ENCODE measurements around the gene TMC6. TPM values are rescaled to one million over a fixed set of nuclear protein-coding genes. Genes with fewer than 3 reads are reported as not detected.

Gene TMC6
- total RNA-seq, 2 donors from 2014 or later, result 143 to 149 TPM

- 81 to 82% methylated on average over 5 to 9 of the region's 9 CpGs for WGBS, 2 experiments (ENCODE audit: insufficient coverage in 1 of 2, insufficient read length in 1 of 2)
- no peaks in the 10 kb centered on the region for H3K9me3 Mint-ChIP-seq
- Histone ChIP-seq H3K9me3 (ENCODE audit: control insufficient read depth, low read length) (no peaks in the 10 kb centered on the region), H3K4me3 (ENCODE audit: low read length) (no peak overlapping the region), H3K36me3 (ENCODE audit: control insufficient read depth, insufficient read depth, low read length) (no peaks in the 10 kb centered on the region), H3K9ac (ENCODE audit: extremely low read depth, low read length, poor library complexity, severe bottlenecking) (no peak overlapping the region), H3K4me1 (ENCODE audit: control insufficient read depth, insufficient read depth, low read length) (no peaks in the 10 kb centered on the region), H3K27me3 (ENCODE audit: control insufficient read depth, insufficient read depth, low read length, poor library complexity, severe bottlenecking) (peaks cover 7% of the 10 kb centered on the region), H3K27ac (ENCODE audit: low read depth, low read length) (no peak overlapping the region)
- no peaks in the 10 kb centered on the region for H3K36me3 Mint-ChIP-seq (ENCODE audit: low read depth)
- H3K27me3 Mint-ChIP-seq (ENCODE audit: insufficient read depth), result peaks cover 24% of the 10 kb centered on the region
- H3K4me3 Mint-ChIP-seq, result no peak overlapping the region
- H3K4me1 Mint-ChIP-seq, result peaks cover 12% of the 10 kb centered on the region
- no peak overlapping the region for H3K27ac Mint-ChIP-seq
- TF ChIP-seq, protein P1, sequence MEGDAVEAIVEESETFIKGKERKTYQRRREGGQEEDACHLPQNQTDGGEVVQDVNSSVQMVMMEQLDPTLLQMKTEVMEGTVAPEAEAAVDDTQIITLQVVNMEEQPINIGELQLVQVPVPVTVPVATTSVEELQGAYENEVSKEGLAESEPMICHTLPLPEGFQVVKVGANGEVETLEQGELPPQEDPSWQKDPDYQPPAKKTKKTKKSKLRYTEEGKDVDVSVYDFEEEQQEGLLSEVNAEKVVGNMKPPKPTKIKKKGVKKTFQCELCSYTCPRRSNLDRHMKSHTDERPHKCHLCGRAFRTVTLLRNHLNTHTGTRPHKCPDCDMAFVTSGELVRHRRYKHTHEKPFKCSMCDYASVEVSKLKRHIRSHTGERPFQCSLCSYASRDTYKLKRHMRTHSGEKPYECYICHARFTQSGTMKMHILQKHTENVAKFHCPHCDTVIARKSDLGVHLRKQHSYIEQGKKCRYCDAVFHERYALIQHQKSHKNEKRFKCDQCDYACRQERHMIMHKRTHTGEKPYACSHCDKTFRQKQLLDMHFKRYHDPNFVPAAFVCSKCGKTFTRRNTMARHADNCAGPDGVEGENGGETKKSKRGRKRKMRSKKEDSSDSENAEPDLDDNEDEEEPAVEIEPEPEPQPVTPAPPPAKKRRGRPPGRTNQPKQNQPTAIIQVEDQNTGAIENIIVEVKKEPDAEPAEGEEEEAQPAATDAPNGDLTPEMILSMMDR (conservative IDR thresholded peaks at IDR 0.05), result no peak
- no peak for DNase-seq
Measured at GRCh38 chr17:78134899-78135385, 6.4 kb upstream of the TMC6 start.

- WGBS, 2 experiments (ENCODE audit: insufficient coverage in 1 of 2, insufficient read length in 1 of 2), result 61 to 64% methylated on average over 29 to 38 of the region's 39 CpGs
- Histone ChIP-seq H3K27ac (ENCODE audit: low read depth, low read length) (no peak overlapping the region), H3K9ac (ENCODE audit: extremely low read depth, low read length, poor library complexity, severe bottlenecking) (no peak overlapping the region), H3K4me3 (ENCODE audit: low read length) (no peak overlapping the region), H3K9me3 (ENCODE audit: control insufficient read depth, low read length) (no peaks in the 10 kb centered on the region), H3K36me3 (ENCODE audit: control insufficient read depth, insufficient read depth, low read length) (no peaks in the 10 kb centered on the region), H3K4me1 (ENCODE audit: control insufficient read depth, insufficient read depth, low read length) (no peaks in the 10 kb centered on the region), H3K27me3 (ENCODE audit: control insufficient read depth, insufficient read depth, low read length, poor library complexity, severe bottlenecking) (peaks cover 7% of the 10 kb centered on the region)
- Mint-ChIP-seq H3K4me1 (peaks cover 14% of the 10 kb centered on the region), H3K36me3 (ENCODE audit: low read depth) (no peaks in the 10 kb centered on the region), H3K9me3 (no peaks in the 10 kb centered on the region), H3K27ac (no peak overlapping the region), H3K27me3 (ENCODE audit: insufficient read depth) (peaks cover 24% of the 10 kb centered on the region), H3K4me3 (no peak overlapping the region)
- peak; percentile 98 for DNase-seq
- TF ChIP-seq, protein P1 (conservative IDR thresholded peaks at IDR 0.05), result peak; percentile 77
Measured at GRCh38 chr17:78133971-78134898, 5.7 kb upstream of the TMC6 start.

- H3K27ac Mint-ChIP-seq, result no peak overlapping the region
- peaks cover 7% of the 10 kb centered on the region for H3K27me3 ChIP-seq (ENCODE audit: control insufficient read depth, insufficient read depth, low read length, poor library complexity, severe bottlenecking)
- 92 to 93% methylated on average over 17 to 30 of the region's 30 CpGs for WGBS, 2 experiments (ENCODE audit: insufficient coverage in 1 of 2, insufficient read length in 1 of 2)
Measured at GRCh38 chr17:78133179-78133951, 4.8 kb upstream of the TMC6 start.

More at GRCh38 chr17:78133179-78133951, 4.8 kb upstream of the TMC6 start:
- DNase-seq, result peak; percentile 64
- no peaks in the 10 kb centered on the region for H3K9me3 ChIP-seq (ENCODE audit: control insufficient read depth, low read length)
- H3K4me1 Mint-ChIP-seq, result peaks cover 16% of the 10 kb centered on the region
- peaks cover 24% of the 10 kb centered on the region for H3K27me3 Mint-ChIP-seq (ENCODE audit: insufficient read depth)
- H3K27ac ChIP-seq (ENCODE audit: low read depth, low read length), result no peak overlapping the region
- H3K36me3 Mint-ChIP-seq (ENCODE audit: low read depth), result no peaks in the 10 kb centered on the region
- no peaks in the 10 kb centered on the region for H3K9me3 Mint-ChIP-seq
- H3K9ac ChIP-seq (ENCODE audit: extremely low read depth, low read length, poor library complexity, severe bottlenecking), result no peak overlapping the region
- no peaks in the 10 kb centered on the region for H3K4me1 ChIP-seq (ENCODE audit: control insufficient read depth, insufficient read depth, low read length)
- TF ChIP-seq, protein P1 (conservative IDR thresholded peaks at IDR 0.05), result no peak
- no peaks in the 10 kb centered on the region for H3K36me3 ChIP-seq (ENCODE audit: control insufficient read depth, insufficient read depth, low read length)
- H3K4me3 Mint-ChIP-seq, result no peak overlapping the region
- no peak overlapping the region for H3K4me3 ChIP-seq (ENCODE audit: low read length)

Measured in endodermal cell (in vitro differentiated cells).